Stomach (tissue), 9 donors: ENCODE results near the gene TP63. TPM values are rescaled to one million over a fixed set of nuclear protein-coding genes. Genes with fewer than 3 reads are reported as not detected.

Experiments
- DNase-seq, 2 donors: peaks; one replicate each; pipeline versions ENCODE4 v3.0.0 to v3.0.0-alpha.2; 2013 to 2019
- H3K27ac ChIP-seq, 5 donors: fragments of 200-600 bp in 4 of 5; sonication (generic) in 4 of 5; one replicate each; pipeline ENCODE4 v1.5.1; 2013 to 2019; ENCODE audit warnings: mild to moderate bottlenecking in 1 of 5, moderate library complexity in 1 of 5
- H3K27me3 ChIP-seq, 3 donors: fragments of 200-600 bp; sonication (generic); one replicate each; pipeline ENCODE4 v1.5.1; 2017 to 2019; ENCODE audit warnings: mixed run types in 1 of 3
- H3K36me3 ChIP-seq, 4 donors: fragments of 200-600 bp; sonication (generic); 1 replicate in 3 of 4; 2 replicates in 1 of 4; pipeline ENCODE4 v1.5.1; 2016 to 2019
- H3K4me1 ChIP-seq, 4 donors: fragments of 200-600 bp; sonication (generic); one replicate each; pipeline ENCODE4 v1.5.1; 2016 to 2019
- H3K4me3 ChIP-seq, 4 donors: fragments of 200-600 bp; sonication (generic) in 3 of 4; one replicate each; pipeline ENCODE4 v1.5.1; 2016 to 2019; ENCODE audit warnings: mild to moderate bottlenecking in 1 of 4
- H3K9me3 ChIP-seq, 4 donors: fragments of 200-600 bp; sonication (generic); one replicate each; pipeline ENCODE4 v1.5.1; 2016 to 2019
- EP300 ChIP-seq: sonication (generic); formaldehyde crosslinking; IDR thresholded peaks from one replicate; pipeline ENCODE4 v1.6.1; 2017; ENCODE audit warnings: antibody characterized with exemption
- POLR2A ChIP-seq, 4 donors: fragments of 450-650 bp; IDR thresholded peaks; one replicate each; pipeline ENCODE4 v1.6.1; 2016; ENCODE audit warnings: antibody characterized with exemption in 4 of 4, control low read depth in 2 of 4, mild to moderate bottlenecking in 1 of 4, moderate library complexity in 1 of 4
- POLR2AphosphoS5 ChIP-seq, 3 donors: sonication (generic); formaldehyde crosslinking; IDR thresholded peaks; one replicate each; pipeline ENCODE4 v1.6.1; 2016; ENCODE audit warnings: antibody characterized with exemption in 3 of 3
- WGBS, 5 donors: extraction: QIAGEN DNeasy Blood & Tissue Kit in 3 of 5; methylation state at CpG; one replicate each; pipeline versions ENCODE4 v1.1.5 to v1.1.7; 2013 to 2018; 5-methylcytosine and 5-hydroxymethylcytosine counted together
- intact Hi-C: fragments of 100-400 bp; cut with DNase I; formaldehyde crosslinking; loops from one replicate; pipeline ENCODE4 v1.15.1; 2023; ENCODE audit warnings: low total_unique reads
- polyA plus RNA-seq, 3 donors: library from polyadenylated mRNA; stranded (reverse); fragments of 200-250 nt; gene quantifications; one replicate each; pipeline ENCODE4 v1.2.3, GENCODE V29; 2013
- total RNA-seq, 5 donors: library from RNA; depleted of rRNA; stranded (reverse); fragments of >200 nt; gene quantifications; one replicate each; pipeline versions ENCODE4 v1.1.0 to v1.2.3, GENCODE V29; 2014 to 2016
- TF ChIP-seq, protein P1 (sequence below), 7 experiments: fragments of 450-650 bp in 4 of 7; fragments of 200-600 bp in 3 of 7; sonication (generic) in 3 of 7; IDR thresholded peaks; one replicate each; pipeline ENCODE4 v1.5.1; 2016 to 2019; ENCODE audit warnings: antibody characterized with exemption in 7 of 7, control low read depth in 2 of 7, mild to moderate bottlenecking in 1 of 7
- donor health status: healthy with polysubstance abuse.
- donor health status: Bipolar disorder and iron deficiency.
- donor health status: healthy.

TP63 gene
- total and polyA plus RNA-seq, 8 donors, result 0.15 to 25.6 (median 0.55) TPM; not detected in 5

DNA sequence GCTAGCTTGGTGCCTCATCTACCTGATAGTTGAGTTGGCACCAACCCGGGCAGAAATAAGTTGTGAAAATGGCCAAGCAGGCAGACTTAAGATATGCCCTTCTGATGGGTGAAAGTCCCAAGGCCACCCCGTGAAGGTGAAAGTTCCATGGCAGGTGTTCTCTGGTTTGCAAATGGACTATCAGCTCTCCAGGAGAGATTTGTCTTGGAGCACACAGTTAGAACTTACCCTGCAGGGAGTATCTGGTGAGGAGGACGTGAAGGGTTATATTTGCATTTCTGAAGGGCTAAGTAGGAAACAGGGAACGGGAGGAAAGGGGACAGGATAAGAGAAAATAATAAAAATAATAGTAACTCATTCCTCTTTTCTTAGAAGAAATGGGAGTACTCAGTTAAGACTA lies 220.5 kb downstream of the TP63 start:
- TF ChIP-seq POLR2AphosphoS5 (IDR thresholded peaks at IDR 0.05) (no peak), POLR2A (IDR thresholded peaks at IDR 0.05) (no peak), EP300 (no peak)
- TF ChIP-seq, protein P1, sequence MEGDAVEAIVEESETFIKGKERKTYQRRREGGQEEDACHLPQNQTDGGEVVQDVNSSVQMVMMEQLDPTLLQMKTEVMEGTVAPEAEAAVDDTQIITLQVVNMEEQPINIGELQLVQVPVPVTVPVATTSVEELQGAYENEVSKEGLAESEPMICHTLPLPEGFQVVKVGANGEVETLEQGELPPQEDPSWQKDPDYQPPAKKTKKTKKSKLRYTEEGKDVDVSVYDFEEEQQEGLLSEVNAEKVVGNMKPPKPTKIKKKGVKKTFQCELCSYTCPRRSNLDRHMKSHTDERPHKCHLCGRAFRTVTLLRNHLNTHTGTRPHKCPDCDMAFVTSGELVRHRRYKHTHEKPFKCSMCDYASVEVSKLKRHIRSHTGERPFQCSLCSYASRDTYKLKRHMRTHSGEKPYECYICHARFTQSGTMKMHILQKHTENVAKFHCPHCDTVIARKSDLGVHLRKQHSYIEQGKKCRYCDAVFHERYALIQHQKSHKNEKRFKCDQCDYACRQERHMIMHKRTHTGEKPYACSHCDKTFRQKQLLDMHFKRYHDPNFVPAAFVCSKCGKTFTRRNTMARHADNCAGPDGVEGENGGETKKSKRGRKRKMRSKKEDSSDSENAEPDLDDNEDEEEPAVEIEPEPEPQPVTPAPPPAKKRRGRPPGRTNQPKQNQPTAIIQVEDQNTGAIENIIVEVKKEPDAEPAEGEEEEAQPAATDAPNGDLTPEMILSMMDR (IDR thresholded peaks at IDR 0.05), result no peak
- Histone ChIP-seq H3K27me3 (no peaks in the 10 kb centered on the region), H3K9me3 (no peaks in the 10 kb centered on the region), H3K27ac (no peak overlapping the region), H3K4me3 (no peak overlapping the region), H3K4me1 (no peaks in the 10 kb centered on the region), H3K36me3 (no peaks in the 10 kb centered on the region)
- WGBS, 5 donors, result 58 to 64% (median 61%) methylated on average over 4 of the region's 4 CpGs
- DNase-seq, result no peak
- intact Hi-C loops, result no loop called here

DNA sequence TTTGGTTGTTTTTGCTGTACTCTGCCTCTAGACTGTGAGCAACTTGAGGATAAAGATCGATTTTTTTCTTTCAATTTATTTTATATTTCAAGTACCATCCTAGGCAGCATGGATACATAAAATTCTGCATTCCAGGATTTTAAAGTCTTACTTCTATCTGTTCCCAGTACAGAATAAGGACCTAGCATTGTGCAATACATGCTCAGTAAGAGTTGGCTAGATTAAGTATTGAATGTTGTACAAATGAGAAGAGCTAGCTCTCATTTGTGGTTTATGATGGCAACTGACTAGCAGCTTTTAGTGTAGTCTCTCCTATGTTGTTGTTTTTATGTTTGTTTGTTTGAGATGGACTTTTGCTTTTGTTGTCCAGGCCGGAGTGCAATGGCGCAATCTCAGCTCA lies 222.7 kb downstream of the TP63 start:
- Histone ChIP-seq H3K36me3 (no peaks in the 10 kb centered on the region), H3K27me3 (no peaks in the 10 kb centered on the region), H3K9me3 (no peaks in the 10 kb centered on the region), H3K4me3 (no peak overlapping the region), H3K4me1 (no peaks in the 10 kb centered on the region), H3K27ac (no peak overlapping the region)
- WGBS, 5 donors, result 95 to 96% (median 96%) methylated on average over 3 of the region's 3 CpGs
- TF ChIP-seq POLR2AphosphoS5 (IDR thresholded peaks at IDR 0.05) (no peak), POLR2A (IDR thresholded peaks at IDR 0.05) (no peak), EP300 (no peak)
- TF ChIP-seq, protein P1 (IDR thresholded peaks at IDR 0.05), result no peak
- DNase-seq, result no peak
- intact Hi-C loops, result no loop called here

DNA sequence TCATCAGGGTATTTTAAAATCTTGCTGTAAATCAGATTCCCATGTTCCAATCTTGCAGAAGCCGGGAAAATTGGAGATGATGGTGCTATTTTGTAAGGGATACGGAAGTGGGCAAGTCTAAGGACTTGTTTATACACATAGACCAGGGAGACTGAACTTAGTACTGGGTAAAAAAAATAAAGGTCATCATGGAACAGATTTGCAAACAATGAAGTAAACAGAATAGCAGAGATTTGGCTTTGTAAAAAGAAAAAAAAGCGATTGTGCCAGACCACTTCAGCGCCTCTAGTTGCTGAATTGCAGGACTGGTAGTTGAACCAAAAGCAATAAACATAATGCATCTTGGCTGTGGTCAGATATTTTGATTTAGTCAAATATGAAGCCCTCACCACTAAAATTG lies 229.1 kb downstream of the TP63 start:
- TF ChIP-seq POLR2A (IDR thresholded peaks at IDR 0.05) (no peak), POLR2AphosphoS5 (IDR thresholded peaks at IDR 0.05) (no peak)
- intact Hi-C loops, result no loop called here
- Histone ChIP-seq H3K36me3 (no peaks in the 10 kb centered on the region), H3K27ac (no peak overlapping the region), H3K4me1 (no peaks in the 10 kb centered on the region), H3K9me3 (no peaks in the 10 kb centered on the region), H3K27me3 (no peaks in the 10 kb centered on the region), H3K4me3 (no peak overlapping the region)
- no peak for DNase-seq
- WGBS, 5 donors, result 75 to 87% (median 78%) methylated on average over 4 of the region's 4 CpGs

DNA sequence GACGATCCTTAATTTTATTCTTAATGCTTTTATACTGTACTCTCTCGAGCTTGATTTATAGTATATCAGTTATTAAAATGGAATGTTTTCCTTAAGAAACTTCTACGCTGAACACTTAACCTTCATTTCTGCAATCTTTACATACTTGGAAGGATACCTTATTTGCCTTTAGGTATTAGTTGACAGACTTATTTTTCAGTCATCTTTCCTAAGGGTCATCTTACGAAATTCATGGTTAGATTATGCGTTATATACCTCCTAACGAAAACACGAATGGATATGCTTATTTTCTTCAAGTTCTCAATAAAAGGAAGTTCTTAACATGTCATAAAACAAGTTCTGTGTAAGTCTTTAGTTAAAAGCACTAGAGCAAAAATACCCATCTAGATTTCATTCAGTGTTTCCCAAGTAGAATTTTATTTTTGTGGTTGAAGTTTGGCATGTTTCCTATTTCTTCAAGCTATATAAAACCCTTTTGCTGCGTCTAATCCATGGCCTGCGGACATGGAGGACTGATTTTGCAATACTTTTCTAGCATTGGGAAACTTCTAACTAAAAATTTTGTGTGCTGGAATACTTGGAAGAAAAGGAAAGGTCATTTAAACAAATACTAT lies 231.3 kb downstream of the TP63 start:
- DNase-seq, result no peak
- H3K4me3 ChIP-seq, result no peak overlapping the region
- no peaks in the 10 kb centered on the region for H3K4me1 ChIP-seq
- WGBS, 5 donors, result 86 to 93% (median 90%) methylated on average over 9 of the region's 9 CpGs
- TF ChIP-seq POLR2AphosphoS5 (IDR thresholded peaks at IDR 0.05) (no peak), EP300 (no peak), POLR2A (IDR thresholded peaks at IDR 0.05) (no peak)
- TF ChIP-seq, protein P1 (IDR thresholded peaks at IDR 0.05), result no peak
- H3K27me3 ChIP-seq, result no peaks in the 10 kb centered on the region
- no peaks in the 10 kb centered on the region for H3K36me3 ChIP-seq
- H3K9me3 ChIP-seq, result no peaks in the 10 kb centered on the region
- H3K27ac ChIP-seq, result no peak overlapping the region
- intact Hi-C loops, result no loop called here

DNA sequence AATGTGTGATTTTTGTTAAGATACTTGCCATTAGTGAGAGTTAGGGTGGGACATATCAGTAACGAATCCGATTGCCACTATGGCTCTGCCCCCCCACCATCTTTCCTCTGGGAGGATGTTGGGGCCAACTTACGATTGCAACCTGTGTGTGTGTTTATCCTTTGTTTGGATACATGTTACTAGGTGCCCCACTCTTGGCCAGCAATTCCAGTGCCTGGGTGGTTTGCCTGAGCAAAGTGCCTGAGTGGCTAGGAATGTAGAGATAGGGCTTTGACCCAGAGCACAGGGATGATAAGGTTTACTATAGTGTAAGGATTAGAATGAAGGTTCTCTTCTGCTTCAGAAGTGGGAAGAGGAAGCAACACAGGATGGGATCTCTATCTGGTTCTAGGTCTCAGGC lies 231.8 kb downstream of the TP63 start:
- 70 to 78% (median 74%) methylated on average over 3 of the region's 3 CpGs for WGBS, 5 donors

More for the DNA sequence above, 231.8 kb downstream of the TP63 start:
- intact Hi-C loops, result no loop called here
- H3K4me3 ChIP-seq, result no peak overlapping the region
- H3K27me3 ChIP-seq, result no peaks in the 10 kb centered on the region
- no peaks in the 10 kb centered on the region for H3K36me3 ChIP-seq
- no peaks in the 10 kb centered on the region for H3K9me3 ChIP-seq
- no peak overlapping the region for H3K27ac ChIP-seq
- no peak for TF ChIP-seq POLR2A (IDR thresholded peaks at IDR 0.05)
- no peak for TF ChIP-seq EP300
- TF ChIP-seq POLR2AphosphoS5 (IDR thresholded peaks at IDR 0.05), result no peak
- TF ChIP-seq, protein P1 (IDR thresholded peaks at IDR 0.05), result no peak
- H3K4me1 ChIP-seq, result no peaks in the 10 kb centered on the region
- DNase-seq, result no peak
